Lower leg skin (tissue), 4 donors: ENCODE measurements around the gene ZNF662. TPM values are rescaled to one million over a fixed set of nuclear protein-coding genes. Genes with fewer than 3 reads are reported as not detected.
A peak's percentile ranks its signal among the peaks of the same experiment; 100 is the strongest.

ENCODE experiments used
- DNase-seq, 2 donors: peaks; one replicate each; pipeline ENCODE4 v3.0.0-alpha.2; 2019; ENCODE audit warnings: low spot score in 2 of 2
- H3K4me3 ChIP-seq: fragments of 200-600 bp; sonication (generic); 2 replicates; pipeline ENCODE4 v1.5.1; 2017; ENCODE audit warnings: mild to moderate bottlenecking, low read depth; ENCODE audit not compliant: poor library complexity, severe bottlenecking
- POLR2A ChIP-seq, 2 donors: fragments of 450-650 bp; IDR thresholded peaks; one replicate each; pipeline ENCODE4 v1.6.1; 2016 to 2017; ENCODE audit warnings: antibody characterized with exemption in 2 of 2, mild to moderate bottlenecking in 1 of 2, moderate library complexity in 1 of 2
- WGBS, 2 donors: methylation state at CpG; one replicate each; pipeline ENCODE4 v1.1.5; 2018; 5-methylcytosine and 5-hydroxymethylcytosine counted together
- intact Hi-C: fragments of 100-400 bp; cut with DNase I; formaldehyde crosslinking; loops from one replicate; pipeline ENCODE4 v1.15.0; 2023; ENCODE audit warnings: low total_unique reads
- total RNA-seq, 4 donors: library from RNA; depleted of rRNA; stranded (reverse); fragments of >200 nt; gene quantifications; one replicate each; pipeline ENCODE4 v1.1.0, GENCODE V29; 2016
- TF ChIP-seq, protein P1 (sequence below), 3 donors: fragments of 450-650 bp; IDR thresholded peaks; one replicate each; pipeline ENCODE4 v1.5.1; 2016; ENCODE audit warnings: antibody characterized with exemption in 3 of 3, mild to moderate bottlenecking in 3 of 3, moderate library complexity in 2 of 3

Gene ZNF662
- total RNA-seq, 4 donors from 2014 or later = 13.5 to 16.8 (median 16.1) TPM

DNA sequence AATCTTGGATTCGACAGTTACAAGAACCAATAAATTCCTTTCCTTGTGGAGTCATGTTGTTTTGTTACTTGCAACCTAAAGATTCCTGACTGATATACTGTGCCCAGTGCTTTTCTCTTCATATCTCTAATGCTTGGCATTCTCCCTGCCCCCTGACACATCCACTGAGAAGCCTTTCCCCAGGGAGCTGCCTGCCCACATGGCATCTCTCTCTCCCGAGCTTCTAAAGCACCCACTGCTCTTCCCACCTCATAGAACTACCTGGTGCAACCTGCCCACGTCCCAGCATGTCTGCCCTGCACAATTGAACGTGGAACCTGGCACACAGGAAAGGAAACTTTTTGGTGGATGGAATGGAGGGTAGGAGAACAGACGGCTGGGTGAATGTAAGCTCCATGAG, 37.1 kb upstream of the ZNF662 start:
- no peak overlapping the region for H3K4me3 ChIP-seq
- peak in 1 of 2 donors; percentile 12 for DNase-seq
- 72 to 75% methylated on average over 5 of the region's 5 CpGs for WGBS, 2 donors
- TF ChIP-seq, protein P1, sequence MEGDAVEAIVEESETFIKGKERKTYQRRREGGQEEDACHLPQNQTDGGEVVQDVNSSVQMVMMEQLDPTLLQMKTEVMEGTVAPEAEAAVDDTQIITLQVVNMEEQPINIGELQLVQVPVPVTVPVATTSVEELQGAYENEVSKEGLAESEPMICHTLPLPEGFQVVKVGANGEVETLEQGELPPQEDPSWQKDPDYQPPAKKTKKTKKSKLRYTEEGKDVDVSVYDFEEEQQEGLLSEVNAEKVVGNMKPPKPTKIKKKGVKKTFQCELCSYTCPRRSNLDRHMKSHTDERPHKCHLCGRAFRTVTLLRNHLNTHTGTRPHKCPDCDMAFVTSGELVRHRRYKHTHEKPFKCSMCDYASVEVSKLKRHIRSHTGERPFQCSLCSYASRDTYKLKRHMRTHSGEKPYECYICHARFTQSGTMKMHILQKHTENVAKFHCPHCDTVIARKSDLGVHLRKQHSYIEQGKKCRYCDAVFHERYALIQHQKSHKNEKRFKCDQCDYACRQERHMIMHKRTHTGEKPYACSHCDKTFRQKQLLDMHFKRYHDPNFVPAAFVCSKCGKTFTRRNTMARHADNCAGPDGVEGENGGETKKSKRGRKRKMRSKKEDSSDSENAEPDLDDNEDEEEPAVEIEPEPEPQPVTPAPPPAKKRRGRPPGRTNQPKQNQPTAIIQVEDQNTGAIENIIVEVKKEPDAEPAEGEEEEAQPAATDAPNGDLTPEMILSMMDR (IDR thresholded peaks at IDR 0.05) = no peak
- no peak for TF ChIP-seq POLR2A (IDR thresholded peaks at IDR 0.05)
- intact Hi-C loops = no loop called here

DNA sequence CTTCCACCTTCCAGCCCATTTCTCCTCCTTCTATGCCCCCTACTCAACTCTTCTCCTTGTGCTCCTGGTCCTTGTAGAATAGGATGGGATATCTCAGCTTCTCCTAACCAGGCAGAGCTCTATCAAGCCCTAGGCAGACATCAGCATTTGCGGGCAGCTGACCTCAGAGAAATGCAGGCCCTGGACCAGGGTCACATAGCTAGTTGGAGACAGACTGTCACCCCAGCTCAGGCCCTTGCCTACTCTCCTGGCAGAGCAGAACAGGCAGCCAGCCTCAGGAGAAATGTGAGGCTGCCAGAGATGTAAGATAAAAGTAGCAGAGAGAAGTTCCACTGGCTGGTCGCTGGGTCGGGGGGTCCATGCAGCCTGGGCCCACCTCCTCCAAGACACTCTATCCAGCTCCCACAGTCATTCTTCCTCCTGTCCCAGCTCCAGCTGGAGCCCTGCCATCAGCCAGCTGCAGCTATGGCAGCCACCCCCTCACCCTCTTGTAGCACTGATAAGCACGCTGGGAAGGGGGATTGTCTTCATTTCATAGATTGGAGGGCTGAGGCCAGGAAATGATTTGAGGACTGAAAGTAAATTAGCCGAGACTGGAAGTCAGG, 34.2 kb upstream of the ZNF662 start:
- no peak overlapping the region for H3K4me3 ChIP-seq
- intact Hi-C loops = no loop called here
- TF ChIP-seq, protein P1 (IDR thresholded peaks at IDR 0.05) = no peak
- TF ChIP-seq POLR2A (IDR thresholded peaks at IDR 0.05) = no peak
- DNase-seq = no peak
- 59 to 69% methylated on average over 5 of the region's 5 CpGs for WGBS, 2 donors

DNA sequence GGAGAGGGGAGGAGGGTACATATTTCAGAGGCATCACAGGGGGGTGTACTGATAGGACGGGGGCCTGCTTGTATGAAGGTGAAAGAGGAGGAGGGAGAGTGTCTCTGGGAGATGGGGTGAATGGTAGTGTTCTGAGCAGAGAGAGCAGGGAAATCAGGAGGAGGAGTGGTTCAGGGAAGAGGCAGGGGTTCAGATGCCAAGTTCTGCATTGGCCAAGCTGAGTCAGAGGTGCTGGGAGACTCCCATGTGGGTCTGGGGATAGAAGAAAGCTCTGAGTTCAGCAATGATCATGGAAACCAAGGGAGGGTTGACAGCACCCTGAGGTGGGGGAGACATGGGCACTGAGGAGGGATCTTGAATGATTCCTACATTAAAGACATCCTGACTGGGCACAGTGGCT, 33.2 kb upstream of the ZNF662 start:
- no peak for DNase-seq
- no peak overlapping the region for H3K4me3 ChIP-seq
- WGBS, 2 donors = 68 to 71% methylated on average over 1 of the region's 1 CpG
- TF ChIP-seq, protein P1 (IDR thresholded peaks at IDR 0.05) = no peak
- no peak for TF ChIP-seq POLR2A (IDR thresholded peaks at IDR 0.05)
- intact Hi-C loops = no loop called here

DNA sequence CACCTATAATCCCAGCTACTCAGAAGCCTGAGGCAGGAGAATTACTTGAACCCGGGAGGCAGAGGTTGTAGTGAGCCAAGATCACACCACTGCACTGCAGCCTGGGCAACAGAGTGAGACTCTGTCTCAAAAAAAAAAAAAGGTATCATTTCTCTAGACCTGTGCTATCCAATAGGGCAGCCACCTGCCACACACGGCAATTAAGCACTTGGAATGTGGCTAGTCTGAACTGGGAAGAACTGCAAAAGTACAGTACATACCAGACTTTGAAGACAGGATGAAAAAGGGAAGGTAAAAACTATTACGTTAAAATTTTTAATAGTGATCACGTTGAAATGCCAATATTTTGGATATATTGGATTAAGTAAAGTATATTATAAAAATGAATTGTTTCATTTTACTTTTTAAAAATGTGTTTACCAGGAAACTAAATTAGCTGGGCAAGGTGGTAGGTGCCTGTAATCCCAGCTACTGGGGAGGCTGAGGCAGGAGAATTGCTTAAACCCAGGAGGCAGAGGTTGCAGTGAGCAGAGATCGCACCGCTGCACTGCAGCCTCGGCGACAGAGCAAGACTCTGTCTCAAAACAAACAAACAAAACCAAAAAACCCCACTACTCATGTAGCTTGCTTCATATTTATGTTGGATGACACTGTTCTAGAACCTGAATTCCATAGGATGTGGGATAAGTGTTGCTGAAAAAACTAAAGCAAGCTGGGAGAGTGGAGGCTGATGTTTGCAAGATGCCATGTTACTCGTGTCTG, 32.5 kb upstream of the ZNF662 start:
- intact Hi-C loops = no loop called here
- no peak overlapping the region for H3K4me3 ChIP-seq
- TF ChIP-seq, protein P1 (IDR thresholded peaks at IDR 0.05) = no peak
- no peak for TF ChIP-seq POLR2A (IDR thresholded peaks at IDR 0.05)
- peak in 1 of 2 donors; percentile 54 for DNase-seq
- 79 to 80% methylated on average over 9 of the region's 9 CpGs for WGBS, 2 donors

DNA sequence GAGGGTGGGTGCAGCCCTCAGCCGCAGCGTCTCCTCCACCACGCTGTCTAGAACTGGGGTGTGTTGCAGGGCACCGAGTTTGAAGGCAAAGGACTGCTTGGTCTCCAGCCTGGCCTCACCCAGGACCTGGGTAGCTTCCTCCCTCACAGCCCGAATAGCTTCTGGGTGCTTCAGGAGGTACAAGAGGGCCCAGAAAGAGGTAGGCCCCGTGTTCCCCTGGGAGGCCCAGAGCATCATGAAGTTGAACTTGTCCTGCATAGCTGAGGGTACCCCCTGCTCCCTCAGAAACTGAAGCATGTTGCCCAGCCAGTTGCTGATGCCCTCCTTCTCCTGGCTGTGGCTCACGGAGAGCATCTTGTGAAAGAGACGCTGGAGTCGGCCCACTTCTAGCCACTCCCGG, 31.2 kb upstream of the ZNF662 start:
- no peak for TF ChIP-seq POLR2A (IDR thresholded peaks at IDR 0.05)
- TF ChIP-seq, protein P1 (IDR thresholded peaks at IDR 0.05) = no peak
- intact Hi-C loops = no loop called here
- peak in 1 of 2 donors; percentile 72 for DNase-seq
- H3K4me3 ChIP-seq = no peak overlapping the region
- 86 to 92% methylated on average over 10 of the region's 10 CpGs for WGBS, 2 donors
